H1 (cell line): ENCODE measurements around the gene UGT1A7. TPM values are rescaled to one million over a fixed set of nuclear protein-coding genes. Genes with fewer than 3 reads are reported as not detected.

Experiments used
- CTCF ChIA-PET: fragments of 300-600 bp; sonication (Branson Sonifier 250); formaldehyde crosslinking; loops from one replicate; lab custom pipeline; 2021; ENCODE audit not compliant: partially characterized antibody; lab: Charles Lee
- POLR2A ChIA-PET: fragments of 300-600 bp; sonication (Branson Sonifier 250); formaldehyde crosslinking; loops from one replicate; lab custom pipeline; 2021; ENCODE audit warnings: inconsistent platforms; ENCODE audit not compliant: partially characterized antibody; lab: Charles Lee
- DNase-seq, 2 experiments: peaks; one replicate each; pipeline versions ENCODE4 v3.0.0 to v3.0.0-alpha.2; 2010 to 2022; ENCODE audit warnings: low spot score in 2 of 2, low read depth in 1 of 2, mixed read lengths in 1 of 2
- FAIRE-seq: peaks from 2 replicates; lab custom pipeline; 2011; peaks lifted over from hg19 to GRCh38; lab: Jason Lieb, UNC
- H2AFZ ChIP-seq: 2 replicates; pipeline ENCODE4 v1.8.1; 2012; ENCODE audit warnings: low read length, inconsistent platforms
- H2AK5ac ChIP-seq: 2 replicates; pipeline ENCODE4 v1.6.1; 2013; ENCODE audit warnings: low read depth, low read length
- H2BK120ac ChIP-seq: replicated peaks from 2 replicates; pipeline ENCODE3; 2013; ENCODE audit warnings: low read depth, low read length, inconsistent platforms
- H2BK12ac ChIP-seq: 2 replicates; pipeline ENCODE4 v1.6.1; 2013; ENCODE audit warnings: low read depth, low read length
- H2BK15ac ChIP-seq: 2 replicates; pipeline ENCODE4 v1.6.1; 2013; ENCODE audit warnings: low read length
- H2BK20ac ChIP-seq: 2 replicates; pipeline ENCODE4 v1.6.1; 2013; ENCODE audit warnings: low read length
- H2BK5ac ChIP-seq: 2 replicates; pipeline ENCODE4 v1.6.1; 2013; ENCODE audit warnings: low read depth, low read length
- H3K14ac ChIP-seq: 2 replicates; pipeline ENCODE4 v1.6.1; 2013; ENCODE audit warnings: inconsistent platforms; ENCODE audit not compliant: insufficient read length
- H3K18ac ChIP-seq: 2 replicates; pipeline ENCODE4 v1.6.1; 2013; ENCODE audit warnings: low read length; ENCODE audit errors: extremely low read depth
- H3K23ac ChIP-seq: 2 replicates; pipeline ENCODE4 v1.6.1; 2013; ENCODE audit warnings: inconsistent platforms; ENCODE audit not compliant: insufficient read length
- H3K23me2 ChIP-seq: 2 replicates; pipeline ENCODE4 v1.6.1; 2013; ENCODE audit warnings: low read depth, low read length
- H3K27ac ChIP-seq: 2 replicates; pipeline ENCODE4 v1.6.1; 2011; ENCODE audit warnings: low read depth, low read length, inconsistent platforms
- H3K27me3 ChIP-seq, 4 experiments: replicated peaks in 1 of 4; 1 replicate in 1 of 4; 2 replicates in 3 of 4; pipeline versions ENCODE4 v1.6.1 to v1.8.1; 2011 to 2013; ENCODE audit warnings: low read length in 3 of 4, mild to moderate bottlenecking in 3 of 4, inconsistent platforms in 2 of 4, mixed read lengths in 2 of 4, moderate library complexity in 1 of 4; ENCODE audit not compliant: control insufficient read depth in 3 of 4, insufficient read depth in 3 of 4; ENCODE audit errors: extremely low read depth in 1 of 4
- H3K36me3 ChIP-seq, 4 experiments: 2 replicates each; pipeline versions ENCODE4 v1.6.1 to v1.8.1; 2011 to 2013; ENCODE audit warnings: mild to moderate bottlenecking in 4 of 4, low read length in 3 of 4, moderate library complexity in 2 of 4, control low read depth in 1 of 4, inconsistent platforms in 1 of 4; ENCODE audit not compliant: insufficient read depth in 4 of 4, control insufficient read depth in 2 of 4
- H3K4ac ChIP-seq: replicated peaks from 2 replicates; pipeline ENCODE3; 2013; ENCODE audit warnings: low read length, low read depth, mixed read lengths, inconsistent platforms; ENCODE audit not compliant: insufficient read length
- H3K4me1 ChIP-seq, 4 experiments: replicated peaks in 1 of 4; 1 replicate in 1 of 4; 2 replicates in 3 of 4; pipeline versions ENCODE4 v1.6.1 to v1.8.1; 2011 to 2013; ENCODE audit warnings: low read length in 3 of 4, inconsistent platforms in 2 of 4, mixed read lengths in 1 of 4; ENCODE audit not compliant: insufficient read depth in 4 of 4, control insufficient read depth in 3 of 4
- H3K4me2 ChIP-seq, 2 experiments: 2 replicates each; pipeline versions ENCODE4 v1.6.1 to v1.8.1; 2011 to 2013; ENCODE audit warnings: low read depth in 2 of 2, low read length in 2 of 2, control low read depth in 1 of 2, inconsistent platforms in 1 of 2, mild to moderate bottlenecking in 1 of 2; ENCODE audit not compliant: insufficient read depth in 1 of 2
- H3K4me3 ChIP-seq, 4 experiments: fragments of 200-600, 300-600 bp in 1 of 4; sonication (generic), shearing (Covaris generic), sonication (Bioruptor Twin) in 1 of 4; 2 replicates each; pipeline versions ENCODE4 v1.5.1 to v1.8.1; 2011 to 2016; ENCODE audit warnings: low read length in 4 of 4, low read depth in 3 of 4, control low read depth in 2 of 4, inconsistent platforms in 2 of 4, mild to moderate bottlenecking in 2 of 4, mixed read lengths in 1 of 4, moderate library complexity in 1 of 4; ENCODE audit not compliant: insufficient read depth in 2 of 4; ENCODE audit errors: extremely low read depth in 1 of 4
- H3K56ac ChIP-seq: replicated peaks from 2 replicates; pipeline ENCODE3; 2013; ENCODE audit warnings: low read depth, mild to moderate bottlenecking, mixed read lengths, low read length, inconsistent platforms; ENCODE audit not compliant: insufficient read length
- H3K79me1 ChIP-seq: 2 replicates; pipeline ENCODE4 v1.6.1; 2013; ENCODE audit warnings: low read depth, low read length, control low read depth
- H3K79me2 ChIP-seq, 2 experiments: 2 replicates each; pipeline versions ENCODE4 v1.6.1 to v1.8.1; 2012 to 2013; ENCODE audit warnings: low read length in 2 of 2, mild to moderate bottlenecking in 2 of 2, inconsistent platforms in 1 of 2; ENCODE audit not compliant: insufficient read depth in 2 of 2, control insufficient read depth in 1 of 2
- H3K9ac ChIP-seq, 4 experiments: replicated peaks in 1 of 4; 1 replicate in 1 of 4; 2 replicates in 3 of 4; pipeline versions ENCODE4 v1.6.1 to v1.8.1; 2011 to 2013; ENCODE audit warnings: low read depth in 3 of 4, low read length in 3 of 4, control low read depth in 2 of 4, mild to moderate bottlenecking in 2 of 4, moderate library complexity in 2 of 4, inconsistent platforms in 1 of 4; ENCODE audit errors: extremely low read depth in 1 of 4
- H3K9me3 ChIP-seq, 2 experiments: 2 replicates each; pipeline versions ENCODE4 v1.6.1 to v1.8.1; 2012 to 2013; ENCODE audit warnings: mild to moderate bottlenecking in 2 of 2, moderate library complexity in 2 of 2, control low read depth in 1 of 2, inconsistent platforms in 1 of 2, low read depth in 1 of 2, low read length in 1 of 2, mixed read lengths in 1 of 2; ENCODE audit not compliant: insufficient read depth in 2 of 2
- H4K20me1 ChIP-seq, 2 experiments: replicated peaks in 1 of 2; 2 replicates each; pipeline versions ENCODE3 to v1.8.1; 2011 to 2013; ENCODE audit warnings: inconsistent platforms in 2 of 2, low read length in 2 of 2, mild to moderate bottlenecking in 1 of 2; ENCODE audit not compliant: insufficient read depth in 2 of 2, control insufficient read depth in 1 of 2
- H4K5ac ChIP-seq: 2 replicates; pipeline ENCODE4 v1.6.1; 2013; ENCODE audit warnings: low read length, low read depth, mixed read lengths, inconsistent platforms; ENCODE audit not compliant: insufficient read length
- H4K8ac ChIP-seq: 2 replicates; pipeline ENCODE4 v1.8.0; 2013; ENCODE audit warnings: mild to moderate bottlenecking, moderate library complexity, low read length, inconsistent platforms; ENCODE audit not compliant: insufficient read depth; ENCODE audit errors: extremely low read depth
- H4K91ac ChIP-seq: replicated peaks from 2 replicates; pipeline ENCODE3; 2013; ENCODE audit warnings: low read length, mixed read lengths, inconsistent platforms; ENCODE audit not compliant: insufficient read length
- EZH2 ChIP-seq: fragments of 200-600 bp; sonication (generic); IDR thresholded peaks from 2 replicates; pipeline ENCODE4 v1.7.1; 2012; ENCODE audit warnings: low read depth, mild to moderate bottlenecking, moderate library complexity, low read length, inconsistent platforms; ENCODE audit not compliant: severe bottlenecking
- WGBS, 2 experiments: shearing (Covaris generic) in 1 of 2; methylation state at CpG; one replicate each; pipeline versions ENCODE4 v1.1.6 to v1.1.7; 2013 to 2015; ENCODE audit warnings: low lambda C conversion rate in 2 of 2, mixed read lengths in 2 of 2, inconsistent platforms in 1 of 2, low coverage in 1 of 2, missing lambda C conversion rate in 1 of 2; ENCODE audit not compliant: insufficient replicate concordance in 2 of 2, insufficient coverage in 1 of 2, insufficient read length in 1 of 2; ENCODE audit errors: extremely low coverage in 1 of 2, missing lambda C conversion rate in 1 of 2; 5-methylcytosine and 5-hydroxymethylcytosine counted together
- polyA plus RNA-seq, 7 experiments: library from polyadenylated mRNA; depleted of rRNA in 3 of 7; stranded (reverse) in 5 of 7; unstranded in 2 of 7; fragments of >200 nt in 5 of 7; fragments of 200-250 nt in 2 of 7; gene quantifications; 1 replicate in 5 of 7; 2 replicates in 1 of 7; 4 replicates in 1 of 7; pipeline versions ENCODE4 v1.2.1 to v1.2.3, GENCODE V29; 2011 to 2013; ENCODE audit warnings: missing spikeins in 2 of 7, mixed read lengths in 2 of 7
- total RNA-seq: library from RNA; stranded (reverse); fragmentation: NEBNext Ultra II Directional; extraction: Animal tissue kit (Norgen Biotek cat#: 25700); gene quantifications from 2 replicates; pipeline ENCODE4 v1.2.1, GENCODE V29; 2021

The UGT1A7 gene
- total and polyA plus RNA-seq, 2 of the 8 experiments (the other 6 are each of a cell fraction or from before 2014, with no cell fraction given), result not detected

DNA sequence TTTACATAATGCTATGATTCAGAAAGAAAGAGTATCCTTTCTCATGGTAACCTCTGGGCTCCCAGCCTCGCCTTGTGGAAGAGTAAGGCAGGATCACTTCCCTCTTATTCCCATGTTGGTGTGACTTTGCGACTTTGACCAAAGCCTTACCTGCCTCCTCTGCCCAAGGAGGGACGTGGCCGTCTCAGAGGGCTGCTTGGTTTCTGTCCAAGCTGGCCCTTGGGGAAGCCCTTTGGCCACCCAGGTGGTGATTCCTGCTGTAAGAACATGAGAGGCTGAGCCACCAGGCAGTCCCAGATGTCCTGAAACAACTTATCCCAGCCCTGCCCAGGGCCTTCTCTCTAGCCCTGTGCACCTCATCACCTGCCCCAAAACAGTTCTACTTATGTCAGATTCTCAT is 17.0 kb downstream of the UGT1A7 start:
- FAIRE-seq (no peak), DNase-seq (no peak)
- Histone ChIP-seq H3K27ac (no peak overlapping the region), H3K4me1 (peaks cover 0 to 4% (median 0%) of the 10 kb centered on the region in 4 experiments; a peak in 1 of 7 replicates), H4K8ac (no peak overlapping the region), H3K18ac (no peak overlapping the region), H4K91ac (no peak overlapping the region), H2AK5ac (no peak overlapping the region), H3K56ac (no peak overlapping the region), H2BK120ac (no peak overlapping the region), H3K9me3 (no peaks in the 10 kb centered on the region), H2BK15ac (no peak overlapping the region), H3K4me3 (no peak overlapping the region), H3K79me1 (no peaks in the 10 kb centered on the region), H3K9ac (no peak overlapping the region), H3K14ac (no peak overlapping the region)
- WGBS, 2 experiments, result 81% methylated on average over 4 of the region's 4 CpGs; no CpG with 5 or more reads in 1 of the 2 experiments
- TF ChIP-seq EZH2, result no peak
- TF ChIP-seq, all 59 proteins: peak for 0
- Histone ChIP-seq H3K4me2 (no peak overlapping the region), H3K79me2 (no peaks in the 10 kb centered on the region), H3K36me3 (no peaks in the 10 kb centered on the region), H4K20me1 (no peaks in the 10 kb centered on the region), H3K4ac (no peak overlapping the region), H2AFZ (0 out of 2 replicates have a peak overlapping the region, but pooled peaks have one; percentile 42), H3K23me2 (no peaks in the 10 kb centered on the region), H4K5ac (no peak overlapping the region), H2BK12ac (no peak overlapping the region), H2BK20ac (0 out of 2 replicates have a peak overlapping the region, but pooled peaks have one; percentile 7), H3K23ac (no peak overlapping the region), H2BK5ac (0 out of 2 replicates have a peak overlapping the region, but pooled peaks have one; percentile 19), H3K27me3 (no peaks in the 10 kb centered on the region)
- ChIA-PET POLR2A (no interaction called here), CTCF (interaction anchor here (0.7 to 3.1 kb wide), 2 partner anchors 13 to 14 kb away, joined by 3 to 12 read pairs; partner anchors contain the start of gene UGT1A5)
